Keratinocyte (primary cell): ENCODE measurements around the gene SLC2A9.

Source experiments
- CTCF ChIP-seq, 3 experiments: IDR thresholded peaks in 1 of 3; conservative IDR thresholded peaks in 1 of 3; optimal IDR thresholded peaks in 1 of 3; 2 replicates in 2 of 3; 3 replicates in 1 of 3; pipeline versions ENCODE3 to v1.5.1; 2011; ENCODE audit warnings: low read length in 3 of 3, mild to moderate bottlenecking in 3 of 3, moderate library complexity in 2 of 3, control low read depth in 1 of 3, inconsistent platforms in 1 of 3; ENCODE audit not compliant: insufficient read depth in 2 of 3; ENCODE audit errors: extremely low read depth in 1 of 3
- EZH2 ChIP-seq: IDR thresholded peaks from one replicate; pipeline ENCODE4 v1.6.1; 2012; ENCODE audit warnings: inconsistent platforms, mild to moderate bottlenecking, low read length, moderate library complexity

GRCh38 chr4:9835430-9835829, 185.9 kb downstream of the SLC2A9 start:
- no peak for TF ChIP-seq CTCF (optimal IDR thresholded peaks at IDR 0.05 in 1 of 3, IDR thresholded peaks at IDR 0.05 in 1 of 3, conservative IDR thresholded peaks at IDR 0.05 in 1 of 3; ENCODE audit: extremely low read depth in 1 of 3, insufficient read depth in 2 of 3, low read length in 3 of 3)
- no peak for TF ChIP-seq EZH2
